GM12878 (cell line): ENCODE results near the gene GNB2.

Experiments
- CREB1 ChIP-seq: IDR thresholded peaks from 2 replicates; pipeline ENCODE4 v1.6.1; 2012; ENCODE audit warnings: low read depth, mild to moderate bottlenecking, inconsistent platforms
- ESRRA ChIP-seq: IDR thresholded peaks from 2 replicates; pipeline ENCODE4 v1.6.1; 2012; ENCODE audit warnings: mild to moderate bottlenecking, low read length, improper control_type of control experiment
- EZH2 ChIP-seq: IDR thresholded peaks from 2 replicates; pipeline ENCODE4 v1.6.1; 2012; ENCODE audit warnings: low read depth, mild to moderate bottlenecking, control low read depth, inconsistent platforms, low read length, borderline replicate concordance; ENCODE audit not compliant: control insufficient read depth
- FOS ChIP-seq: IDR thresholded peaks from 3 replicates; pipeline ENCODE4 v1.6.1; 2011; ENCODE audit warnings: borderline replicate concordance; ENCODE audit not compliant: insufficient read length; ENCODE audit errors: extremely low read depth
- JUNB ChIP-seq: IDR thresholded peaks from 2 replicates; pipeline ENCODE4 v1.6.1; 2016; ENCODE audit warnings: antibody characterized with exemption, mild to moderate bottlenecking
- MXI1 ChIP-seq: fragments of 150-350 bp; IDR thresholded peaks from 2 replicates; pipeline ENCODE4 v1.6.1; 2011; ENCODE audit warnings: low read depth, mild to moderate bottlenecking, inconsistent platforms, low read length, improper control_type of control experiment
- NRF1 ChIP-seq: conservative IDR thresholded peaks from 2 replicates; pipeline ENCODE4 v1.6.1; 2011; ENCODE audit warnings: mild to moderate bottlenecking, low read depth, low read length, improper control_type of control experiment
- POLR2A ChIP-seq: IDR thresholded peaks from 2 replicates; pipeline ENCODE4 v1.6.1; 2011; ENCODE audit warnings: low read depth, mild to moderate bottlenecking, low read length
- SRF ChIP-seq, 2 experiments: IDR thresholded peaks; 2 replicates each; pipeline ENCODE4 v1.6.1; 2011; ENCODE audit warnings: low read depth in 2 of 2, low read length in 2 of 2, mild to moderate bottlenecking in 1 of 2, moderate library complexity in 1 of 2
- TF ChIP-seq, protein P1 (sequence below), 3 experiments: IDR thresholded peaks in 2 of 3; conservative IDR thresholded peaks in 1 of 3; 2 replicates each; pipeline ENCODE4 v1.5.1; 2011; ENCODE audit warnings: low read depth in 3 of 3, low read length in 3 of 3, mild to moderate bottlenecking in 3 of 3, control low read depth in 2 of 3, moderate library complexity in 2 of 3, inconsistent platforms in 1 of 3, mixed read lengths in 1 of 3; ENCODE audit not compliant: control insufficient read depth in 2 of 3, insufficient read depth in 1 of 3; ENCODE audit errors: extremely low read depth in 1 of 3
- TF ChIP-seq, protein P2 (sequence below): fragments of 450-650 bp; IDR thresholded peaks from 2 replicates; pipeline ENCODE4 v1.6.1; 2017; ENCODE audit warnings: antibody characterized with exemption, mild to moderate bottlenecking, moderate library complexity
- TF ChIP-seq, protein P3 (sequence below): IDR thresholded peaks from 2 replicates; pipeline ENCODE4 v1.6.1; 2012; ENCODE audit warnings: low read depth, low read length, improper control_type of control experiment
- TF ChIP-seq, protein P4 (sequence below): IDR thresholded peaks from 2 replicates; pipeline ENCODE4 v1.6.1; 2012; ENCODE audit warnings: low read depth, low read length, improper control_type of control experiment

DNA sequence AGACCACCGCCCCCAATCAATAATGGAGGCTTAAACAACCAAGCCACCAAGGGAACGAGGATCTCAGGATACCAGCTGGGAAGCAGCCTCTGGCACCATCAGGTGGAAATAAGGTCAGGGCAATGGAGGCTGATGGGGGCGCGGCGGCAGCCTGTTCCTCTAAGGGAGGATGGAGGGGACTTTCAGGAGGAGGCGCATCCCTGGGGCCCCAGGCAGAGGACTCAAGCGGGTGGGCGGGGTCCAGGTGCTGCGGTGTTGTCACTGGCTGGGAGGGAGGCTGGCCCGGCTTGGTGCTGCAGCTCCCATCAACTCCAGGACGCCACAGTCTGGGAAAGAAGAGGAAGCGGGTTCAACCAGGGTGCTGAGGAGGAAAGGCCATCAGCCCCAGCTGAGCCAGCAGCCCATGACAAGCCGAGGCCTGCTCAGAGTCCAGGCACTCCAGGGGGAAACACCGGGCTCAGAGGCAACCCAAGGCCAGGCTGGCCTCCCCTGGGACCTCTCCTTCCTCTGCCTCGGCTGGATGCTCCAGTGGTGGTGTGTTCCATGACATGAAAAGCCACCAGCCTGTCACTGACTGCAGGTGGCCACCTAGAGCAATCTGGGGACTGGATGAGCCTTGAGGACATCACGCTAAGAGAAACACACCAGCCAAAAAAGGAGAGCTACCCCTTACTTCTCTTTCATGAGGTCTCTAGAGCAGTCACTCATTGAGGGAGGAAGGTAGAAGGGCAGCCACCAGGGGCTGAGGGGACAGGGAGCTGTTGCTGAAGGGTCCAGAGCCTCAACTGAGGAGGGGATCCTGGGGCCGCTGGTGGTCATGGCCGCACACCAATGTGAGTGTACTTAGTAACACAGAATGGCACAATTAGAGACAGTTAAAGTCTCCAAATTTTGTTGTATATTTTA lies 15.9 kb downstream of the GNB2 start:
- TF ChIP-seq, protein P1, sequence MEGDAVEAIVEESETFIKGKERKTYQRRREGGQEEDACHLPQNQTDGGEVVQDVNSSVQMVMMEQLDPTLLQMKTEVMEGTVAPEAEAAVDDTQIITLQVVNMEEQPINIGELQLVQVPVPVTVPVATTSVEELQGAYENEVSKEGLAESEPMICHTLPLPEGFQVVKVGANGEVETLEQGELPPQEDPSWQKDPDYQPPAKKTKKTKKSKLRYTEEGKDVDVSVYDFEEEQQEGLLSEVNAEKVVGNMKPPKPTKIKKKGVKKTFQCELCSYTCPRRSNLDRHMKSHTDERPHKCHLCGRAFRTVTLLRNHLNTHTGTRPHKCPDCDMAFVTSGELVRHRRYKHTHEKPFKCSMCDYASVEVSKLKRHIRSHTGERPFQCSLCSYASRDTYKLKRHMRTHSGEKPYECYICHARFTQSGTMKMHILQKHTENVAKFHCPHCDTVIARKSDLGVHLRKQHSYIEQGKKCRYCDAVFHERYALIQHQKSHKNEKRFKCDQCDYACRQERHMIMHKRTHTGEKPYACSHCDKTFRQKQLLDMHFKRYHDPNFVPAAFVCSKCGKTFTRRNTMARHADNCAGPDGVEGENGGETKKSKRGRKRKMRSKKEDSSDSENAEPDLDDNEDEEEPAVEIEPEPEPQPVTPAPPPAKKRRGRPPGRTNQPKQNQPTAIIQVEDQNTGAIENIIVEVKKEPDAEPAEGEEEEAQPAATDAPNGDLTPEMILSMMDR (IDR thresholded peaks at IDR 0.05 in 2 of 3, conservative IDR thresholded peaks at IDR 0.05 in 1 of 3; ENCODE audit: control insufficient read depth in 2 of 3, extremely low read depth in 1 of 3, insufficient read depth in 1 of 3, low read depth in 3 of 3, low read length in 3 of 3), result peak in 2 of 3 experiments; percentile 10 to 14; a peak in 2 of 6 replicates
- no peak for TF ChIP-seq ESRRA
- TF ChIP-seq CREB1, result no peak
- TF ChIP-seq EZH2, result no peak
- no peak for TF ChIP-seq FOS
- no peak for TF ChIP-seq POLR2A
- no peak for TF ChIP-seq NRF1
- TF ChIP-seq, protein P2, sequence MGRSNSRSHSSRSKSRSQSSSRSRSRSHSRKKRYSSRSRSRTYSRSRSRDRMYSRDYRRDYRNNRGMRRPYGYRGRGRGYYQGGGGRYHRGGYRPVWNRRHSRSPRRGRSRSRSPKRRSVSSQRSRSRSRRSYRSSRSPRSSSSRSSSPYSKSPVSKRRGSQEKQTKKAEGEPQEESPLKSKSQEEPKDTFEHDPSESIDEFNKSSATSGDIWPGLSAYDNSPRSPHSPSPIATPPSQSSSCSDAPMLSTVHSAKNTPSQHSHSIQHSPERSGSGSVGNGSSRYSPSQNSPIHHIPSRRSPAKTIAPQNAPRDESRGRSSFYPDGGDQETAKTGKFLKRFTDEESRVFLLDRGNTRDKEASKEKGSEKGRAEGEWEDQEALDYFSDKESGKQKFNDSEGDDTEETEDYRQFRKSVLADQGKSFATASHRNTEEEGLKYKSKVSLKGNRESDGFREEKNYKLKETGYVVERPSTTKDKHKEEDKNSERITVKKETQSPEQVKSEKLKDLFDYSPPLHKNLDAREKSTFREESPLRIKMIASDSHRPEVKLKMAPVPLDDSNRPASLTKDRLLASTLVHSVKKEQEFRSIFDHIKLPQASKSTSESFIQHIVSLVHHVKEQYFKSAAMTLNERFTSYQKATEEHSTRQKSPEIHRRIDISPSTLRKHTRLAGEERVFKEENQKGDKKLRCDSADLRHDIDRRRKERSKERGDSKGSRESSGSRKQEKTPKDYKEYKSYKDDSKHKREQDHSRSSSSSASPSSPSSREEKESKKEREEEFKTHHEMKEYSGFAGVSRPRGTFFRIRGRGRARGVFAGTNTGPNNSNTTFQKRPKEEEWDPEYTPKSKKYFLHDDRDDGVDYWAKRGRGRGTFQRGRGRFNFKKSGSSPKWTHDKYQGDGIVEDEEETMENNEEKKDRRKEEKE, result no peak
- no peak for TF ChIP-seq SRF (IDR thresholded peaks at IDR 0.05; ENCODE audit: low read depth in 2 of 2, low read length in 2 of 2)
- TF ChIP-seq MXI1, result no peak
- TF ChIP-seq, protein P3, sequence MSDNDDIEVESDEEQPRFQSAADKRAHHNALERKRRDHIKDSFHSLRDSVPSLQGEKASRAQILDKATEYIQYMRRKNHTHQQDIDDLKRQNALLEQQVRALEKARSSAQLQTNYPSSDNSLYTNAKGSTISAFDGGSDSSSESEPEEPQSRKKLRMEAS, result no peak
- TF ChIP-seq, protein P4, sequence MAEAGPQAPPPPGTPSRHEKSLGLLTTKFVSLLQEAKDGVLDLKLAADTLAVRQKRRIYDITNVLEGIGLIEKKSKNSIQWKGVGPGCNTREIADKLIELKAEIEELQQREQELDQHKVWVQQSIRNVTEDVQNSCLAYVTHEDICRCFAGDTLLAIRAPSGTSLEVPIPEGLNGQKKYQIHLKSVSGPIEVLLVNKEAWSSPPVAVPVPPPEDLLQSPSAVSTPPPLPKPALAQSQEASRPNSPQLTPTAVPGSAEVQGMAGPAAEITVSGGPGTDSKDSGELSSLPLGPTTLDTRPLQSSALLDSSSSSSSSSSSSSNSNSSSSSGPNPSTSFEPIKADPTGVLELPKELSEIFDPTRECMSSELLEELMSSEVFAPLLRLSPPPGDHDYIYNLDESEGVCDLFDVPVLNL, result no peak
- no peak for TF ChIP-seq JUNB
